Kidney tubule cell (primary cell): Measurements from ENCODE around the gene LSM4.
A peak's percentile ranks its signal among the peaks of the same experiment; 100 is the strongest.

ENCODE experiments used
- DNase-seq: peaks from one replicate; pipeline ENCODE4 v3.0.0-alpha.2; 2018; ENCODE audit warnings: low spot score

The LSM4 gene

DNA sequence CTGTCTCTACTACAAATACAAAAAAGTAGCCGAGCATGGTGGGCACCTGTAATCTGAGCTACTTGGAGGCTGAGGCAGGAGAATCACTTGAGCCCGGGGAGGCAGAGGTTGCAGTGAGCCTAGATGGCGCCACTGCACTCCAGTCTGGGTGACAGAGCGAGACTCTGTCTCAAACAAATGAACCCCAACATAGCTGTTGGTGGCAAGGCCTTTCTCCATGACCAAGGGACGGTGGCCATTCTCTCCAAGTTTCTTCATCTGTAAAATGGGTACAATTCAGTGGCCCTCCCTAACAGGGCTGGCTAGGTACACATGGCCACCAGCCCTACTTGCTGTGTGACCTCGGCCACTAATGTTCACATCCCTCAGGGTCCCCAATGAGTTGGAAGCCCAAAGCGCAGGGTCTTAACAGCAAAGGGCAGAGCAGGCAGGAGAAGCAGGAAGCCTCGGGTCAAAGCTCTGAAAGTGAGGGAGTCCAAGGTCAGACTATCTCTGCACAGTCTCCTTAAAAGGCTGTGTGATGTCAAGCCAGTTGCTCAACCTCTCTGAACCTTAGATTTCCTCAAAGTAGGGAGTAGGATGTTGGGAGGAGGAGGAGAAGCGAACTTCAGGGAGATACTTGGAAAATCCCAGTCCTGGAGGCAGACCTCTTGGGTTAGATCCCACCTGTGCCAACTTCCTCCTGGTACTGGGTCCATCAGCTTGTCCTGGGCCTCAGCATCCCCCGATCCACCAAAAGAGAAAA is 44.2 kb downstream of the LSM4 start:
- peak; percentile 37 for DNase-seq

DNA sequence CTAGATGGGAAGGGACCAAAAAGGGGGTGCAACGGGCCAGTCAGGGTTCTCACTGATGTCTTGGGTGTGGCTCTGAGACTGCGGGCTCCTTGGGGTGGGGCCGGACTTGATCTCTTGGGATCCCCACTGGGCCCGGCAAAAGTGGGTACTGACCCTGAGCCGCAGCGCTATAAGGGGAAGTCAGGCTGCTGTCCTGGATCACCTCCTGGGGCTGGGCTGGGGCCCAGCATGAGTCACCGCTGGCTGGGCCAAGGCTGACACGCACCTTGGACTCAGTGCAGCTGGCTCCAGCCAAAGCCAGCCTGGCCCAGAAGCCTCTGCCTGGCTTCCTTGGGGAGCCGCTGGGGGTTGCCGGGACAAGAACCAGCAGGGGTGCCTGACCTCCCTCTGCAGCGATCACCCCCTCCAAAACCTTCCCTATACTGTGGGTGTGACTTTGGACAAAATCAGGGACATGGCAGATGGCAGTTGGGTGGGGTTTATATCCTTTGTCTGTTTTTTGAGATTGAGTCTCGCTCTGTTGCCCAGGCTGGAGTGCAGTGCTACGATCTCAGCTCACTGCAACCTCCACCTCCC is 48.0 kb downstream of the LSM4 start:
- peak; percentile 90 for DNase-seq

DNA sequence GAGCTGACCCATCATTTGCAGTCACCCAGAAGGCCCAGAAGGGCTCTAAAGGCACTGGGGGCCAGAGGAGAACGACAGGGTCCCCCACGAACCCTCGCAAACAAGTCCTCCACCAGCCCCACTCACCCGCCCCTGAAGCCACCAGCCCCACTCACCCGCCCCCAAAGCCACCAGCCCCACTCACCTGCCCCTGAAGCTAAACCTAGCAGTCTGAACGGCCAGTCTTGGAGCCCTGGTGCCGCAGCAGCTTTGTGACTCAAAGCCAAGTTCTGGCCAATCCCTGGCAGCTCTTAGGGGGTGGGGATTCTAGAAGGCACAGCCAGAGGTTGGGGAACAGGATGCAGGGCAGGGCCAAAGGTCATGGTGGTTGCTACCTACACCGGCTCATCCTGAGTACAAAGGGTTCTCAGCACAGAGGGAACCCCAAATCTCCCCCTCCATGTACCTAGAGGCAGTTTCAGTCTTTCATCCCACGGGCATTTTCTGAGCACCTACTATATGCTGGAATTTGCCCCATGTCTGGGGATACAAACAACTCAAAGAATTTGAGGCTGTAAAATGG is 48.6 kb downstream of the LSM4 start, which contains the start of gene IQCN:
Gene IQCN, minus strand, starts transcription at position 234 of the 562 bp plus-strand sequence. CDS start 4,974 bp downstream, outside the sequence.
- DNase-seq: peak; percentile 43

DNA sequence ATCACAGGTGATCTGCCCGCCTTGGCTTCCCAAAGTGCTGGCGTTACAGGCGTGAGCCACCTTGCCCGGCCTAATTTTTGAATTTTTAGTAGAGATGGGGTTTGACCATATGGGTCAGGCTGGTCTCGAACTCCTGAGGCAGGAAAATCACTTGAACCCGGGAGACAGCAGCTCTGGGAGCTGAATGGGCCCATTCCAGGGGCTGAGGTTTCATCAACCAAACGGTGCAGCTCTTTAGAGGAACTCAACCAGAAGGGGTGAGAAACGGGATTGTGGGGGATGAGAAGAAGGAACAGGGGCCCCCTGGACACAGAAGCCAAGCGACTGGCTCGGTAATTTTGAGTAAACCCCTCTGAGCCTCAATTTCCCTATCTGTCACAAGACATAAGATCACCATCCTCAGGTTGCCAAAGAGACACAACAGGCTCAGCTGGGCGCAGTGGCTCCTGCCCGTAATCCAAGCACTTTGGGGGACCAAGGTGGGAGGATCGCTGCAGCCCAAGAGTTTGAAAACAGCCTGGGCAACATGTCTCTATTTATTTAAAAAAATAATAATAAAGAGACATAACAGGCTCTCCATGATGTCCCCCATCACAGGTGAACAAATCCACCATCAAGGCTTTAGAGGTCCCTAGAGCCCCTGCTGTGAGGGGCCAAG is 49.2 kb downstream of the LSM4 start:
- no peak for DNase-seq

GRCh38 chr19:18271433-18271841 is 51.4 kb downstream of the LSM4 start:
- DNase-seq: no peak

GRCh38 chr19:18270326-18270725 is 52.5 kb downstream of the LSM4 start:
- no peak for DNase-seq

DNA sequence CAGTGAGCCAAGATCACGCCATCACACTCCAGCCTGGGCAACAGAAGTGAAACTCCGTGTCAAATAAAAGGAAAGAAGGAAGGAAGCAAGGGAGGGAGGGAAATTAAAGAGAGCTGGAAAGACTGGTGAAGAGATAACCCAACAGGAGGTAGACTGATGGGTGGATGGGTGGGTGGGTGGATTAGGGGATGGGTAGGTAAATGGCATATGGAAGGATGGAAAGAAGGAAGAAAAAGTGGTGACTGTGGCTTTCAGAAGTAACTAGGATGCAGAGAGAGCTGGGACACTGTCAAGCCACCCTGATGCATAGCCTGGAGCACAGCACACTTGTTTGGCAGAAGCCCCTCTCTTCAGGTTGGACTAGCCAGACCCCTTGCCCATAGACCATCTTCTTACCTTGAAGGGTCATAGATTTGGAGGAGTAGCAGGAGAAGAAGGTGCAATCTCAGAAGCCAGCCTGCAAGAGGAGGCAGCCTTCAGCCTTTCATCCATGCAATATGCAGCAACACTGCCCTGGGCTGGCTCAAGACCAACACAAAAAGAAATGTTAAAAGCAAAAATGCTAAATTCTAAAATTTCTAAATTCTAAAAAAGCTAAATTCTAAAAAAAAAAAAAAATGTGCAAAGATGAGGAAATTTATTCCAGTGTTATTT is 53.7 kb downstream of the LSM4 start:
- DNase-seq: no peak

DNA sequence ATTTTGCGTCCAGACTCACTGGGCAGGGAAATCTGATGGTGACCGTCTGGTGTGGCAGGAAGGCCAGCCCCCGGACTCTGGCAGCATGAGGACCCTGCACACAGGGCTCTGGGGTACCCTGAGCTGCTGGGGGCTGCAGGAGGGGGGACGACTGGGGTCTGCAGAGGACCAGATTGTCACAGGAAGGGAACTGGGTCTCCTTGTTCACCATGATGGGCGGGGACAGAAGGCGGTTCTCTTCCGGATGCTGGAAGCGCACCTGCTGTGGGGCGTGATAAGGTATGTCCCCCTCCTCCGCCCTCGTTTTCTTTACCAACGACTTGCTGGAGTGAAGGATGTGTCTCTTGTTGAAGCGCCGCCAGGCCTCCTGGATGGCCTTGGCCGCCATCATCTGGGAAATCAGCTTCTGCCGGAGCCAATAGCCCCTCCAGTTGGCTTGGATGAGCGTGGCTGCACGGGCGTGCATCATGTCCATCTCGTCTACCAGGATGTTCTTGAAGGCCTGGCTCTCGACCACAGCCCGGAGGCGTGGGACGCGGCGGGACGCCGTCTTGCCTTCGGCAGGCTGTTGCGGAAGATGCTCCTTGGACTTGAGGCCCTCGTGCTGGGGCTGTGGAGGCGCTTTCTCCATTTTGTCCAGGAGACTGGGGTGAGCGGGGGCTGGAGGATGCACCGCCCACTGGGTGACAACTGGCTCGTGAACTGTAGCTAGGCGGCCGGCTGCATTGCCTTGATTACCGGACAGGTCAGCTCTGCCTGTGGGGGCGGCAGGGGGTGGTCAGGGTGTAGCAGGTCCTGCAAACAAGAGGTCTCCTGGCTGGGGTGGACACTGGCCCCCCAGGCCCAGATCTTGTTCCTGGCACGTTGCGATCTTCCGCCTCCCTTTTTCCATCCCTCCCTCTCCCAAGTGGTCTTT is 55.8 kb downstream of the LSM4 start:
- DNase-seq: no peak

DNA sequence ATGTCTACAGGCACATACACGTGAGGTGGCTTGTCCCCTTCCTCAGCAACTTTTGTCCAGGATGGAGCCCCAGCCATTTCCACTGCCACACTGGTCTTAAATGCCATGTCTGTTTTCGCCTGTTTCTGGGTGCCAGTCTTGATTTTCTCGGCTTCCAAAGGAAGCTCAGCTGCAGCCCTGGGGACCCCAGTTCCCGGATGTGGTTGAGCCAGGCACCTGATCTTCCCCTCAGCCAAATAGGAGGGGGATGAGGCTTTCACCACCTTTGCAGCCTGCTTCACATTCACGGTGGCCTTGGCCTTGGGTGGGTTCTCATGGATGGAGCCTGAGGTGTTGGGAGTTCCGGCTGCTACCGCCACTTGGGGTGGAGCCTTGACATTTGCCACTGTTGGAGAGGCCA is 57.3 kb downstream of the LSM4 start:
- no peak for DNase-seq

GRCh38 chr19:18264971-18265540 is 57.8 kb downstream of the LSM4 start:
- DNase-seq: no peak

DNA sequence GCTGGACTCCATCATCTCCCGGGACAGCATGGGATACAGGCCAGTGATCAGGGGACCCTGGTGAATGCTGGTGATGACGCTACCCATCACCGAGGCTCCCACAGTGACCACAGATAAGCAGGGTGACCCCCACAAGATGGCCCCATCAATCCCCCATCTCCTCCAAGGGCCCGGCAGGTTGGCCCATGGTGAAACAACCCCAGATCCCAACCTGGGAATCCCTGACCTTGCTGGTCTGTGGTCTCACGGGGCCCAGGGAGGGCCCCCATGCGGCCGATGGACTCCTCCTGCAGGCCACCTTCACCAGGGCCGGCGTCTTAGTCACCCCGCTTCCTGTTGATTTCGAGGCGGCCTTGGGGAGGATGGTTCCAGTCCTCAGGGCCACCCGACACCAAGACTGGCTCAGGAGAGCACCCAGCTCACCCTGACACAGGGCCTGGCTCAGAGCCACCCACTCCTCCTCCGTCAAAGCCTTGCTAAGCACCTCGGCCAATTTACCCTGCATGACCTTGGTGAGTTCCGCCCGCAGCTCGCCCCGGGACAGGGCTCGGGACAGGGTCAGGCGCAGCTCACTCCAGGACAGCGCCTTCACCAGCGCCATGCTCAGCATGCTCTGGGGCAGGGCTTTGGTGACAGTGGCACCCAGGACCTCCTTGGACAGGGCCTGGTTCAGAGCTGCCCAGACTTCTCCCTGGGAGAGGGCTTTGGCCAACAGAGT is 58.6 kb downstream of the LSM4 start:
- no peak for DNase-seq

GRCh38 chr19:18263324-18264136 is 59.3 kb downstream of the LSM4 start:
- no peak for DNase-seq

DNA sequence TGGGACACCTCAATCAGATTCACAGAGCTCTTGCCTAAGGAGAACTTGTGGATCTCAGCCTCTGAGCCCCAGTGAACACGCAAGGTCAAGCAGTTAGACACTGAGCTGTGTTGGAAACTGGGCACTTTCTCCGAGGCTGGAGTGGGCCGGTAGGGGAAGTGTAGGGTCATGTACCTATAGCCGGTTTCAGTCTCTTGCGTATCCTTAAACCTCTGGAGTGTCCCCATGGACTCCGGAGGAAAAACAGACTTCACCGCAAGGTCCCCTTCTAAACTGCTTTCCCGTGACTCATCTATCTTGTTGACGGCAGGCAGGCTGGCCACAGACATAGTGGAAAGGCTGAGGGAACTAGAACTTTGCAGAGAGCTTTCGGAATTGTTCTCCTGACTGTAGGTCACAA is 60.0 kb downstream of the LSM4 start:
- DNase-seq: no peak

GRCh38 chr19:18262144-18262543 is 60.7 kb downstream of the LSM4 start:
- no peak for DNase-seq

- no peak for DNase-seq
These were observed 61.4 kb downstream of the LSM4 start for GRCh38 chr19:18261474-18261873.

- no peak for DNase-seq
These were observed 63.0 kb downstream of the LSM4 start for GRCh38 chr19:18259893-18260292.

DNA sequence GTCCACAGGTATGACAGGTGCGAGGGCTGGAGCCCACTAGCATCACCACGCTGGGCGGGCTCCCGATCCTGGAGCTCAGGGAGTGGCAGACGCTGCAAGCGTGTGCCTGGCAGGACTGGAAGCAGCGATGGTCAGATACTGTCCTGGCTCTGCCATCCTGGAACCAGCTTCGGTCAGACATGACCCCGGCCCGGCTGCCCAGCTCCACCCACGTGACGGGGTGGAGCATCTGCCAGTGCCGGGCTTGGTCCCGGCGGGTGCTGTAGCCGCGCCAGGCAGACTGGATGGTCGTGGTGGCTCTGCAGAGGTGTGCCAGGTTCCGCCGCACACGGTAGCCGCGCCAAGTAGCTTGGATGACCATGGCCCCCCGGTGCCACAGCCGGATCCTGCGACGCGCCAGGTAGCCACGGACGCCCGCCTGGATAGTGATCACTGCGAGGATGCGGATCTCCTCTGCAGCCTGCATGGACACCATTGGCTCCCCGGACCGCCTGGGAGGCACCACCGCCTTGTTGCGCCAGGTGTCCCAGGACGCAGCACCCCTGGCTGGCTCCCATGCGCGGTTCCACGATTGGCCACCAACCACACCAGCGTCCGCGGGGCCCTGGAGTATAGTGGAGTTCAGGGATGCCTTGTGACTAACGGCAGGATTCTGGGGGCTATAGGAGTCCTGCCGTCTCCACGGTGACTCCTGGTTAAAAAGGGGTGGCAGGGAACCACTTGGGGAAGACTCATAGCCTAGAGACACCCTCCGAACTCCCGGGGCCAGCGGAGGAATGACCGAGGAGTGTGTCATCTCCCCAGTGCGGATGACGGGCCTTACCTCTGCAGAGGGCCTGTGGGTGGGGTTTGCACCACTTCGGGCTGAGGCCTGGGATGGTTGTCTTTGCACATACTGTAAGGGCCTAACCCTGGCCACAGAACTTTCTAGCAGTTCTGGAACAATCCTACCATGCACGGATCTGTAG is 65.1 kb downstream of the LSM4 start:
- no peak for DNase-seq
